Caco-2 (cell line): Measurements from ENCODE around the gene ADORA1. TPM values are rescaled to one million over a fixed set of nuclear protein-coding genes. Genes with fewer than 3 reads are reported as not detected.
A peak's percentile ranks its signal among the peaks of the same experiment; 100 is the strongest.

ENCODE experiments used
- BruUV-seq: library from RNA; stranded (reverse); fragments of 400-500 nt; replicated peaks from 2 replicates; lab custom pipeline; 2021; lab: Mats Ljungman, UMichigan
- CTCF ChIA-PET: fragments of 300-600 bp; sonication (Branson Sonifier 250); formaldehyde crosslinking; loops from one replicate; lab custom pipeline; 2022; ENCODE audit warnings: antibody characterized with exemption; lab: Charles Lee
- POLR2A ChIA-PET: fragments of 300-600 bp; sonication (Branson Sonifier 250); formaldehyde crosslinking; loops from one replicate; lab custom pipeline; 2022; ENCODE audit warnings: antibody characterized with exemption; lab: Charles Lee
- DNase-seq, 2 experiments: peaks; one replicate each; pipeline versions ENCODE4 v3.0.0 to v3.0.0-alpha.2; 2020 to 2022
- H3K27me3 ChIP-seq: replicated peaks from 2 replicates; pipeline ENCODE4 v1.6.0; 2011; ENCODE audit warnings: low read length; ENCODE audit not compliant: control insufficient read depth, insufficient read depth
- H3K36me3 ChIP-seq: 2 replicates; pipeline ENCODE4 v1.5.1; 2011; ENCODE audit warnings: low read length; ENCODE audit not compliant: control insufficient read depth, insufficient read depth
- H3K4me1 ChIP-seq: fragments of 250-450 bp; sonication (Bioruptor Pico); 2 replicates; pipeline ENCODE4 v1.5.1; 2020; ENCODE audit warnings: mild to moderate bottlenecking
- H3K4me3 ChIP-seq: 2 replicates; pipeline ENCODE4 v1.5.1; 2011; ENCODE audit warnings: low read depth, mild to moderate bottlenecking, control low read depth, low read length
- H3K9me3 ChIP-seq: fragments of 250-450 bp; sonication (Bioruptor Pico); 2 replicates; pipeline ENCODE4 v1.5.1; 2020; ENCODE audit warnings: mild to moderate bottlenecking, moderate library complexity
- H3K27ac Mint-ChIP-seq: one replicate; pipeline ENCODE4 v1.8.0; 2022; ENCODE audit warnings: mixed read lengths; ENCODE audit not compliant: unreplicated experiment
- H3K27me3 Mint-ChIP-seq: one replicate; pipeline ENCODE4 v1.8.0; 2022; ENCODE audit warnings: mixed read lengths; ENCODE audit not compliant: insufficient read depth, unreplicated experiment
- H3K36me3 Mint-ChIP-seq: one replicate; pipeline ENCODE4 v1.8.0; 2022; ENCODE audit warnings: mild to moderate bottlenecking, mixed read lengths; ENCODE audit not compliant: insufficient read depth, unreplicated experiment
- H3K4me1 Mint-ChIP-seq: one replicate; pipeline ENCODE4 v1.8.0; 2022; ENCODE audit warnings: low read depth, mixed read lengths; ENCODE audit not compliant: unreplicated experiment
- H3K4me3 Mint-ChIP-seq: one replicate; pipeline ENCODE4 v1.8.0; 2022; ENCODE audit warnings: mild to moderate bottlenecking, moderate library complexity, mixed read lengths; ENCODE audit not compliant: unreplicated experiment
- H3K9me3 Mint-ChIP-seq: one replicate; pipeline ENCODE4 v1.8.0; 2022; ENCODE audit warnings: mixed read lengths; ENCODE audit not compliant: unreplicated experiment
- CTCF ChIP-seq, 2 experiments: fragments of 200-600 bp in 1 of 2; IDR thresholded peaks; 1 replicate in 1 of 2; 2 replicates in 1 of 2; pipeline versions ENCODE4 v1.5.1 to v1.8.0; 2011 to 2022; ENCODE audit warnings: antibody characterized with exemption in 1 of 2, control low read depth in 1 of 2, inconsistent platforms in 1 of 2, low read depth in 1 of 2, low read length in 1 of 2, mild to moderate bottlenecking in 1 of 2, moderate library complexity in 1 of 2; ENCODE audit not compliant: insufficient read depth in 1 of 2, severe bottlenecking in 1 of 2, unreplicated experiment in 1 of 2
- intact Hi-C: fragments of 100-400 bp; cut with micrococcal nuclease; formaldehyde crosslinking; loops from one replicate; pipeline ENCODE4 v1.10.0; 2022; ENCODE audit not compliant: unreplicated experiment
- total RNA-seq: library from RNA; stranded (reverse); gene quantifications from 2 replicates; pipeline ENCODE4 v1.2.3, GENCODE V29; 2022

ADORA1 gene
- total RNA-seq, 1 experiment from 2014 or later: 46.0 TPM

DNA sequence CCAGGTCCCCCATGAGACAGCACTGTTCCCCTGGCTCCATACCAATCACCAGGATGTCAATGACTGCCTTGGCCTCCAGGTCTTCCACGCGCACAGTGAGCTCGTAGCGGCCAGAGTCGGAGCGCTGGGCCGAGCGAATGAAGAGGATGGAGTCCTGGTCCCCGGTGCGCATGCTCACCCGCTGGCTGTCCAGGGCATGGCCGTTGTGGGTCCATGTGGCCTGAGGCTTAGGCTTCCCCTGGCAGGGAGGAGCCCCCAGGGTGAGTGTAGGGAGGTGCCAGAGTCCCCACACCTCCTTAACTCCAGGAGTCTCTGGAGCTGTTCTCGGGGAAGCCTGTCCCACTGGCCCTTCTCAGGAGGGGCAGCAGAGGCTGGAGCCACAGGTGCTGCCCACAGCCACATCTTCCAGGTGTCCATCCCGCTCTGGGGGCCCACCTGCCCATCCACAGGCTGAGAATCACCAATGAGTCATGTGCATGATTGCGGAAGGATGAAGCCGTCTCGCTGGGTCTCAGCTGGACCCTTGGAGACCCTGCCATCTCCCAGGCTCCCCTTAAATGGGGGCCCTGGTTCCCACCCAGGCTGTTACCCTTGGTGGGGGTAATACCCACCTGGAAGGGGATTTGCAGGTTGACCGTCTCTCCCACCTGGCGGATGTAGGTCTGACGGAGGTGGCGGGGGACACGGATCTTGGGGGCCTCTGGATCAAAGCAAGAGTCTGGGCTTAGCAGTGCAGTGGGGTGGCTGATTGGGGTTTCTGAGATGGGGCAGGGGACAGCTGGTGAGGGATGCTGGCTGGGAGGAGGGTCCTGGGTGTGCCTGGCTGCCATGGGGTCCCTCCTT, 44.0 kb downstream of the ADORA1 start:
- Mint-ChIP-seq H3K36me3 (peaks cover 50% of the 10 kb centered on the region), H3K27ac (peak overlapping the region; percentile 86), H3K4me3 (no peak overlapping the region), H3K9me3 (no peaks in the 10 kb centered on the region), H3K4me1 (peaks cover 65% of the 10 kb centered on the region), H3K27me3 (no peaks in the 10 kb centered on the region)
- DNase-seq: no peak
- H3K27me3 ChIP-seq: no peaks in the 10 kb centered on the region
- no peak overlapping the region for H3K4me3 ChIP-seq
- POLR2A ChIA-PET: no interaction called here
- no peak for TF ChIP-seq CTCF (IDR thresholded peaks at IDR 0.05; ENCODE audit: insufficient read depth in 1 of 2, low read depth in 1 of 2, low read length in 1 of 2, severe bottlenecking in 1 of 2, unreplicated experiment in 1 of 2)
- BruUV-seq: no TSS peak
- intact Hi-C loops: loop anchor here (2.0 to 5.0 kb wide), 2 partner anchors 44 to 133 kb away; partner anchors contain the start of gene ADORA1
- H3K9me3 ChIP-seq: no peaks in the 10 kb centered on the region
- peaks cover 66% of the 10 kb centered on the region for H3K4me1 ChIP-seq
- H3K36me3 ChIP-seq: no peaks in the 10 kb centered on the region
- CTCF ChIA-PET: interaction anchor here (0.6 to 2.8 kb wide), 10 partner anchors 17 to 1730 kb away, joined by 3 to 14 read pairs (median 4); no protein-coding TSS in a partner anchor

DNA sequence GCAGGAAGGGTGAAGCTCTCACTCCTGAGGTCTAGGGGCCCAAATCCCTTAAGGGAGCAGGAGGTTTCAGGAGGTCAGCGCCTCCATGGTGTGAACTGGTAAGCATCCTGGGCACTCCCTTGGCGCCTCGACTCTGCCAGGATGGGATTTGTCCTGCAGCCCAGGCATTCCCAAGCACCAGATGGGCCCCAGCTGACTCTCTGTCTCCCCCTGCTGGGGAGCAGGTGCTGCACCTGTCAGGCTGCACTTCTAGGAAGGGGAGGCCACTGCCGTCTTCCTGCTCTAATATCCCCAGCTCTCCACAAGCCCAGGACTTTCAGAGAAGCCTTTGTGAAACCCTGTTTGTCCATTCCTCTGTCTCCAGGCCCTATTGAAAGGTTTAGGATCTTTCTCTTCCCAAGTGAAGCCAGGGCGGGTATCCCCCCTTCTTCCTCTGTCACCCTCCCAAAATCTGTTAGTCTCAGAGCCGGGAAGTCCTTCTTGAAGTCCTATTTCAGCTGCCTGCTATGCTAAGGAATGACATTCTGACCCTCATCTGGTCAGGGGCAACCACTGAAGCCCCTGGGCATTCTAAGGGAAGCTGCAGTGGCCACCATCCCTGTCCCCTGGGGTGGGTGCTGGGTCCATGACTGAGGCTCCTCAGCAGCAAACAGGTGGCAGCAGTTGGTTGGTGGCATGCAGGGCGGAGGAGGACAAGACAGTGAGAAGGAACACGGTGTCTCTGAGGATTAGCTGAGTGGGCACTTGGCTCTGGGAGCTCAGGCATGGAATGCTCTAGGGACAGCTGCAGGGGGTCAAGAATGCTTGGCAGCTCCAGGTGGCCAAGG, 44.9 kb downstream of the ADORA1 start:
- H3K27me3 Mint-ChIP-seq: no peaks in the 10 kb centered on the region
- no TSS peak for BruUV-seq
- no peak overlapping the region for H3K4me3 ChIP-seq
- H3K9me3 Mint-ChIP-seq: no peaks in the 10 kb centered on the region
- peak; percentile 81 to 82 for TF ChIP-seq CTCF (IDR thresholded peaks at IDR 0.05; ENCODE audit: insufficient read depth in 1 of 2, low read depth in 1 of 2, low read length in 1 of 2, severe bottlenecking in 1 of 2, unreplicated experiment in 1 of 2)
- H3K4me1 Mint-ChIP-seq: peaks cover 64% of the 10 kb centered on the region
- H3K4me3 Mint-ChIP-seq: no peak overlapping the region
- H3K36me3 ChIP-seq: no peaks in the 10 kb centered on the region
- CTCF ChIA-PET: interaction anchor here (0.6 to 2.8 kb wide), 13 partner anchors 16 to 1731 kb away, joined by 3 to 14 read pairs (median 4); no protein-coding TSS in a partner anchor
- DNase-seq: peak; percentile 63 to 80
- intact Hi-C loops: loop anchor here (2.0 to 5.0 kb wide), 2 partner anchors 45 to 134 kb away; partner anchors contain the start of gene ADORA1
- peaks cover 50% of the 10 kb centered on the region for H3K36me3 Mint-ChIP-seq
- H3K4me1 ChIP-seq: peaks cover 70% of the 10 kb centered on the region
- no peaks in the 10 kb centered on the region for H3K27me3 ChIP-seq
- H3K9me3 ChIP-seq: no peaks in the 10 kb centered on the region
- H3K27ac Mint-ChIP-seq: peak overlapping the region; percentile 69
- POLR2A ChIA-PET: no interaction called here
